Suprapubic skin (tissue), 4 donors: ENCODE results near the gene TBCE.

ENCODE experiments used
- CTCF ChIP-seq, 2 donors: fragments of 200-600 bp in 1 of 2; fragments of 450-650 bp in 1 of 2; sonication (generic) in 1 of 2; IDR thresholded peaks; one replicate each; pipeline ENCODE4 v1.5.1; 2016 to 2019; ENCODE audit warnings: antibody characterized with exemption in 2 of 2, mild to moderate bottlenecking in 1 of 2, moderate library complexity in 1 of 2
- POLR2A ChIP-seq, 2 donors: fragments of 450-650 bp; IDR thresholded peaks; one replicate each; pipeline ENCODE4 v1.6.1; 2017; ENCODE audit warnings: antibody characterized with exemption in 2 of 2, mild to moderate bottlenecking in 2 of 2, moderate library complexity in 2 of 2
- POLR2AphosphoS5 ChIP-seq, 3 donors: sonication (generic); formaldehyde crosslinking; IDR thresholded peaks; one replicate each; pipeline ENCODE4 v1.6.1; 2017; ENCODE audit warnings: antibody characterized with exemption in 3 of 3

GRCh38 chr1:235358899-235359298, 8.3 kb upstream of the TBCE start:
- no peak for TF ChIP-seq CTCF (IDR thresholded peaks at IDR 0.05)
- TF ChIP-seq POLR2A (IDR thresholded peaks at IDR 0.05), result no peak
- TF ChIP-seq POLR2AphosphoS5 (IDR thresholded peaks at IDR 0.05), result no peak
